ACHN (cell line): ENCODE results near the gene ANAPC5.

ENCODE experiments used
- DNase-seq: peaks from one replicate; pipeline ENCODE4 v3.0.0-alpha.2; 2015
- in situ Hi-C: cut with HindIII; loops from 2 replicates; pipeline ENCODE4 v1.10.0; 2017; ENCODE audit warnings: low sequenced_read_pairs, low pct_ligation_motif_present, low pct_unique_long_range_greater_than_20kb

The ANAPC5 gene

GRCh38 chr12:121373755-121374154, 21.5 kb upstream of the ANAPC5 start:
- no peak for DNase-seq
- in situ Hi-C loops: no loop called here

GRCh38 chr12:121371404-121371803, 19.2 kb upstream of the ANAPC5 start:
- in situ Hi-C loops: no loop called here
- DNase-seq: no peak

DNA sequence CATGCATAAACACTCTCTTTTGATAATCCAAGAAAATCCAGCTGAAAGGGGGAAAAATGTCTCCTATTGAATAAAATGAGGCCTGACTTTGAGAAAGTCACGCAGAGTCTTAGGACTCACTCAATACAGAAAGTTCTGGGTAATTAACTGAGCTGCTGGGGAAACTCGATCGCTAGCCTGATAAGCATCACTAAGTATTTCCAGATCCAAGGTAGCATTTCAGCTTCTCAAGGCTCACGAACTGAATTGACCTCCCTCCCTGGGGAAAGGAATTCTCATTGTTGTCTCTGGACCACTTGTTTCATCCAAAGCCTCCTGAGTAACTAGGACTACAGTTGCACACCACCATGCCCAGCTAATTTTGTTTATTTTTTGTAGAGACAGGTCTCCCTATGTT, 13.8 kb upstream of the ANAPC5 start:
- no peak for DNase-seq

DNA sequence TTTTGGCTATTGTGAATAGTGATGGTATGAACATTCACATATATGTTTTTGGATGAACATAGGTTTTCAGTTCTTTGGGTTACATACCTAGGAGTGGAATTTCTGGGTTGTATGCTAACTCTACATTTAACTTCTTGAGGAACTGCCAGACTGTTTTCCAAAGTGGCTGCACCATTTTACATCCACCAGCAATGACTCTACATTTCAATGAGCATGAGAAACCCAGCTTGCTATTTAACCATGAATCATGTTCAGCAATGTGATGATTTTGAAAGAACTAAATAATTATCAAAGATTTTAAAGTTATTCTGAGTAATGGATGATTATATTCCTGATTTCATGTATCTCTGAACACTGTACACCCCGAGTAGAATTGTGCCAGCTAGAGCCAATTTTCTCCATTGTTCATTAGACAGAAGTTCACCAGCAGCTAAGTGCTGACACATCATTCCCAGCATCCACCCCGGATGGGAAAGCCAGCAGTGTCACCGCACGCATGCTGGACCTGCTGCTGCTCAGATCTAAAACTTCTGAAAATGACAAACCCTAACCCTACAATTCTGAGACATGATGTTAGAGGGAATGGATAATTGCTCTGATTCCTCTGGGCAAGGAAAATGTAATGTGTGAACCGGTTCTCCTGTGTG, 13.3 kb upstream of the ANAPC5 start:
- no peak for DNase-seq
- in situ Hi-C loops: no loop called here

More for the DNA sequence above, 13.8 kb upstream of the ANAPC5 start:
- in situ Hi-C loops: no loop called here

- DNase-seq: no peak
- in situ Hi-C loops: no loop called here
Observed at GRCh38 chr12:121364683-121365121, 12.5 kb upstream of the ANAPC5 start.

GRCh38 chr12:121358073-121358472, 5.9 kb upstream of the ANAPC5 start:
- DNase-seq: no peak
- in situ Hi-C loops: no loop called here

- in situ Hi-C loops: no loop called here
- no peak for DNase-seq
Observed at GRCh38 chr12:121357331-121357730, 5.1 kb upstream of the ANAPC5 start.

- in situ Hi-C loops: no loop called here
- no peak for DNase-seq
Observed at GRCh38 chr12:121356657-121357056, 4.4 kb upstream of the ANAPC5 start.

GRCh38 chr12:121355818-121356217, 3.6 kb upstream of the ANAPC5 start:
- in situ Hi-C loops: no loop called here

GRCh38 chr12:121352682-121353018, 439 bp upstream of the ANAPC5 start:
- in situ Hi-C loops: no loop called here
- no peak for DNase-seq

More at GRCh38 chr12:121355818-121356217, 3.6 kb upstream of the ANAPC5 start:
- DNase-seq: no peak

DNA sequence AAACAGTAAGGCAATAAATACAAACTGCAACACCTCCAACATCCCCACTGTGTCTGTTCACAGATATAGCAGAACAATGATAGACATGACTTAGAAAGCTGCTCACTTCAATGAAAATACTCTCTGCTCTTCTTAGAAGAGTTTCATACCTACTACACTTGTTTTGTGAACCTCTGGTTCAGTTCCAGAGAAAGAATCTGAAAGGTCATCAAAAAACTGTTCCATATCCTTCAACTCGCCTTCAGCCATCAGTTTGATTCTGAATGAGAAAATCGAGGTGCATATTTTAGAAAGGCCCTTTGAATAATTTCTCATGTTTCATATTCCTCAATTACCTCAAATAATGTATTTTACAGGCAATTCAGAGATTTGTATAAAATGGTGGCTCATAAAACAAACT, 5.5 kb downstream of the ANAPC5 start:
- in situ Hi-C loops: no loop called here

GRCh38 chr12:121345151-121345815, 6.9 kb downstream of the ANAPC5 start:
- in situ Hi-C loops: no loop called here
- DNase-seq: no peak

More for the DNA sequence above, 5.5 kb downstream of the ANAPC5 start:
- DNase-seq: no peak

DNA sequence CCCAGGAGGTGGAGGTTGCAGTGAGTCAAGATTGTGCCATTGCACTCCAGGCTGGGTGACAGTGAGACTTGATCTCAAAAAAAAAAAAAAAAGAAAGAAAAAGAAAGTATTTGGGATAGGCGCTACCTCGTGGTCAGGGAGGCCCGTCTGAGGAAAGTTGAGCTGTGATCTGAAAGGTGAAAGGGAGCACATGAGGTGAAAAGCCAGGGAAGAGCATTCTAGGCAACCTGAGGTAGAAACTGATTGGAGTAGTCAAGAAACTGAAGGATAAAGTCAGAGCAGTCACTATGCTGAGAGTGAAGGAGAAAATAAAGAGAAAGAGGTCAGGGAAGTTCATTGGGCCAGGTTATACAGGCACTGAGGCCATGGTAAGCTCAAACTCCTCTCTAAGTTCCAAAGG, 7.7 kb downstream of the ANAPC5 start:
- no peak for DNase-seq
- in situ Hi-C loops: no loop called here

- in situ Hi-C loops: no loop called here
- DNase-seq: no peak
Observed at GRCh38 chr12:121337416-121337815, 14.8 kb downstream of the ANAPC5 start.

DNA sequence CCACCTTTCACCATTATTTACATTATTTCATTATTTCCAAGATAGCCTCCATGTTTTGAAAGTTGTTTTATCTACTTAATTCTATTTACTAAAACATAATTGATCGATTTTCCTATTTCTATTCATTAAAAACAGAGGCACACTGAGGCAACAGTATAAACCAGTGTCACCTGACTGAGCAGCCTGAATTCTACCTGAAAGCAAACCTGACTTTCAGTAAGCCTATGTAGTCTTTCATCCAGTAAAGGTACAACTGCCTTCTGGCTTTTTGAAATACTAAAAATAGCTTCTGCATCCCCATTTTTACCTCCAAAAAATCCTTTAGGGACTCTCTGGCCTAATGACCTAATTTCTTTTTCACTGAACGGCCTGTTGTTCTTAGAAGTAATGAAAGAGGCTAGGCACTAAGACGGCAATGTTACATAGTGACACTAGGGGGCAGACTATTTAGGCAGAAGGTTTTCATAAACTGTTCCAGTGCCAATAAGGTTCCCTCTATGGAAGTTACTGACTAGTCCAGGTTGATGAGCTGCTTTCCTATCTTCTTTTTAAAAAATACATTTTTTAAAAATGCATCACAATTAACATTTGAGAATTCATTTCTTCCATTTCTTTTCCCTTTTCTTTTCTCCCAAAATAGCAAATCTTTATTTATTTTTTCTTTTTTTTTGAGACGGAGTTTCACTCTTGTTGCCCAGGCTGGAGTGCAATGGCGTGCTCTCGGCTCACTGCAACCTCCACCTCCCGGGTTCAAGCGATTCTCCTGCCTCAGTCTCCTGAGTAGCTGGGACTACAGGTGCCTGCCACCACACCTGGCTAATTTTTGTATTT, 17.5 kb downstream of the ANAPC5 start:
- in situ Hi-C loops: no loop called here

DNA sequence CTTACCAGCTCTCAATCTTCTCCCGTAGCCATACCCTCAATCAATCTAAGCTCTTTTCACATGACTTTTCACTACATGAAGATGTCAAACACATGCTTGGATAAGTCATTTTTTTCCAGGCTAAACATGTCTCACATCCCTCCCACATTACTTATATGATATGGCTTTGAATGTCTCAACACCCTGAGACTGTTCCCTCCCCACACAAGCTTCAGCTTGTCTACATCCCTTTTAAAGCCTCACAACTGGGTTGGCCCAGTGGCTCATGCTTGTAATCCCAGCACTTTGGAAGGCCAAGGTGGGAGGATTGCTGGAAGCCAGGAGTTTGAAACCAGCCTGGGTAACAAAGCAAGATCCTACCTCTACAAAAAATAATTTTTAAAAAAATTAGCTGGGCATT, 18.5 kb downstream of the ANAPC5 start:
- no peak for DNase-seq
- in situ Hi-C loops: no loop called here

More for the DNA sequence above, 17.5 kb downstream of the ANAPC5 start:
- DNase-seq: peak; percentile 80

DNA sequence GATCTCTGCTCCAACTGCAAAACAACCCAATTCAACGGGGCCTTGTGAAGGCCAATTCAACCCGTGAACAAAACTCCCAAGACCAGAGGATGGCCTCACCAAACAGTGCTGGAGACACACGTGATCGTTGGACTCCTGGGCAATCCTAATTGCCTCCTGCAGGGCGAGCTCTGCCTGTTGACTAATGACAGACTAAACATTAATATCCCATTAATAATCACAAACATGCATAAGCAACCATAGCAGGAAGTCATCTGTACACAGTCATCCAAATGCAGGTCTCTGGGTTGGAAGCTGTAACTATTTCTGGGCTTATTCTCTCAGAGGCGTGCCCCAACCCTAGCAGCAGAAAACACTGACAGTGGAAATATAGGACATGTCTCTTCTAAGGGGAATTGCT, 21.0 kb downstream of the ANAPC5 start:
- DNase-seq: no peak
- in situ Hi-C loops: no loop called here

- in situ Hi-C loops: no loop called here
- no peak for DNase-seq
Observed at GRCh38 chr12:121330692-121331091, 21.5 kb downstream of the ANAPC5 start.

DNA sequence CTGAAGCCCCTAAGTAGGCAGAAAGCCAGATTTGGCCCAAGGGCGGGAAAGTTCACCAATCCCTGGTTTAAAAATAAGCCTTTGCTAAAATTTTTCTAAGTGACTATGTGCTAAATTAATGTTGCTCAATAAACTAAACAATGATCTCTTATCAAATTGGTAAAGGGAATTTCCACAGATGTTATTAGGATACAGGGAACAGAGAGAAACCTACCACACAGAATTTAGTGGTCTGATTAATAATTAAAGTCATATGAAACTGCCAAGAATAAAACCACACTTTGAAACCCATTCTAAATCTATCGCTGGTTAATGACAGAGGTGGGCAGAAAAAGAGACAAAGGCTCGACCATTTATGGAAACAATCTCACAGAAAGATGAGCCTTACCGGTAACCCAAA, 22.0 kb downstream of the ANAPC5 start:
- no peak for DNase-seq
- in situ Hi-C loops: no loop called here

DNA sequence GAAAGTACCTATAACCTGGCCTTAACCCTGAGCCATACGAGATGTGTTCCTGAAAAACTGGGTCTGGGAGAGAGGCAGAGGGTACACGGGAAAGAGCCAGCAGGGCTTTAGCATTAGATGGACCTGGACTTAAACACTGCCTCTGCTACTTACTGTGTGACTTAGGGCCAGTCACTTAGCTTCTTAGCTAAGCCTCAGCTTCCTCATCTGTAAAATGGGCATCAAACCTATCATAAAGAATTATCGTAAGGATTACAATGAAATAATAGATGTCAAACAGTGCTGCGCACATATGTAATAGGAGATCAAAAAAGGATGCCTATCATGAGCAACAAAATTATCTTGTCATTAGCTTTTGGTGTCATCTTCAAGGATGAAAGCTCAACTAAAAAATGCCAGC, 23.6 kb downstream of the ANAPC5 start:
- in situ Hi-C loops: no loop called here
- no peak for DNase-seq
